ENCODE results near the gene RP2. TPM values are rescaled to one million over a fixed set of nuclear protein-coding genes. Genes with fewer than 3 reads are reported as not detected.

The RP2 gene
- total RNA-seq, 1 experiment from 2014 or later, result 5.1 TPM

DNA sequence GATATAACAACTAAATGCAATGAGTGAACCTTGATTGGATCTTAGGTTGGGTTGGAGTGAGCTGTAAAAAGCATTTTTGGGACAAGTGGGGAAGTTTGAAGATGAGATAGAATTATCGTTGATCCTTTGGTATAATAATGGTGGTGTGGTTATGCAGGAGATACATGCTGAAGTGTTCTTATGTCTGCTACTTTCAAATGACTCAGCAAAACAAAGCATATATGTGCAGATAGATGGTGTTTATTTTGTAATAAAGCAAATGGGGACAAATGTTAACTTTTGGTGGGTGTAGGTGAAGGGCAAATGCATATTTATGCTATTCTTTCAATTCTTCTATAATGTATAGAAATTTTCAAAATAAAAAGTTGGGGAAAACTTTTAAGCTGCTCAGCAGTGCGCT lies 26.2 kb downstream of the RP2 start:
- no peaks in the 10 kb centered on the region for H3K4me1 ChIP-seq (ENCODE audit: insufficient read depth, low read length)
- H4K5ac ChIP-seq (ENCODE audit: insufficient read length, low read depth, low read length), result no peak overlapping the region
- 100% methylated on average over 1 of the region's 2 CpGs for WGBS (ENCODE audit: extremely low coverage, insufficient read length, low lambda C conversion rate)
- no peaks in the 10 kb centered on the region for H3K27me3 Mint-ChIP-seq (ENCODE audit: low read depth)
- TF ChIP-seq CTCF (conservative IDR thresholded peaks at IDR 0.05), result no peak
- H3K4me1 Mint-ChIP-seq, result no peaks in the 10 kb centered on the region
- no peak overlapping the region for H2AFZ ChIP-seq (ENCODE audit: low read length)
- peaks cover 8 to 27% (median 12%) of the 10 kb centered on the region in 3 experiments for H3K36me3 Mint-ChIP-seq (ENCODE audit: insufficient read depth in 1 of 3, low read depth in 3 of 3)
- no peak overlapping the region for H3K27ac Mint-ChIP-seq
- no peak overlapping the region for H3K4me2 ChIP-seq (ENCODE audit: insufficient read depth, insufficient read length, low read length)
- no peak overlapping the region for H4K91ac ChIP-seq (ENCODE audit: insufficient read length, low read depth, low read length)
- H3K9ac ChIP-seq (ENCODE audit: extremely low read depth, insufficient read length, low read length), result no peak overlapping the region
- H4K20me1 ChIP-seq (ENCODE audit: control insufficient read depth, insufficient read depth, insufficient read length), result no peaks in the 10 kb centered on the region
- no peak overlapping the region for H3K23ac ChIP-seq (ENCODE audit: insufficient read length, low read depth, low read length)
- no peak overlapping the region for H3K4me3 Mint-ChIP-seq
- H2BK12ac ChIP-seq (ENCODE audit: insufficient read length, low read depth, low read length), result no peak overlapping the region
- no peak overlapping the region for H4K8ac ChIP-seq (replicated peaks; ENCODE audit: insufficient read length, low read depth, low read length)
- H3K27me3 ChIP-seq (ENCODE audit: insufficient read depth, low read length), result no peaks in the 10 kb centered on the region
- H3K9me3 Mint-ChIP-seq, result peaks cover 56 to 62% of the 10 kb centered on the region in 2 experiments
- H3K79me1 ChIP-seq (ENCODE audit: insufficient read depth, low read depth, low read length, poor library complexity, severe bottlenecking), result no peaks in the 10 kb centered on the region
- H2BK15ac ChIP-seq (ENCODE audit: low read depth, low read length), result no peak overlapping the region
- H2BK5ac ChIP-seq (ENCODE audit: insufficient read length, low read length), result no peak overlapping the region
- no peak overlapping the region for H3T11ph ChIP-seq (ENCODE audit: low read length)
- H2BK20ac ChIP-seq (ENCODE audit: low read depth, low read length, poor library complexity, severe bottlenecking), result no peak overlapping the region
- no peak overlapping the region for H3K14ac ChIP-seq (ENCODE audit: insufficient read depth, low read length)
- no peaks in the 10 kb centered on the region for H3K9me3 ChIP-seq (ENCODE audit: control insufficient read depth, low read depth, low read length)
- H2AK5ac ChIP-seq (ENCODE audit: insufficient read length, low read length), result no peak overlapping the region
- H3K4ac ChIP-seq (ENCODE audit: low read depth, low read length), result no peak overlapping the region
- no peak overlapping the region for H3K27ac ChIP-seq (ENCODE audit: insufficient read length, low read depth, low read length)
- DNase-seq, result no peak
- no peaks in the 10 kb centered on the region for H3K79me2 ChIP-seq (ENCODE audit: insufficient read depth, low read length)
- H2BK120ac ChIP-seq (ENCODE audit: low read depth, low read length, poor library complexity, severe bottlenecking), result no peak overlapping the region
- H3K23me2 ChIP-seq (ENCODE audit: insufficient read length, low read depth, low read length, poor library complexity, severe bottlenecking), result no peaks in the 10 kb centered on the region
- no peak overlapping the region for H3K56ac ChIP-seq (ENCODE audit: insufficient read length, low read depth, low read length)
- no peak overlapping the region for H3K18ac ChIP-seq (ENCODE audit: insufficient read length, low read depth, low read length)

All from H9 (cell line).